Measurements from ENCODE around the gene NEB. TPM values are rescaled to one million over a fixed set of nuclear protein-coding genes. Genes with fewer than 3 reads are reported as not detected.

NEB gene
- polyA plus RNA-seq, 2 of the 4 experiments (the other 2 are of a cell fraction) = 0.67 to 4.4 TPM

GRCh38 chr2:151762694-151763093 lies 28.4 kb upstream of the NEB start:
- POLR2A ChIA-PET = no interaction called here
- CTCF ChIA-PET = no interaction called here
- no peak overlapping the region for H3K4me2 ChIP-seq
- no peak for FAIRE-seq
- H3K4me1 ChIP-seq = peaks cover 5% of the 10 kb centered on the region; the same call in 2 of the 3 replicates
- no peak for DNase-seq (ENCODE audit: low read depth in 1 of 2, low spot score in 1 of 2)
- no peak for TF ChIP-seq MAX (IDR thresholded peaks at IDR 0.05)
- TF ChIP-seq HOXB13 (CRISPR knock-in tag; IDR thresholded peaks at IDR 0.05; ENCODE audit: low read depth) = no peak
- no peak for TF ChIP-seq ZC3H11A (IDR thresholded peaks at IDR 0.05)
- TF ChIP-seq RAD21 (conservative IDR thresholded peaks at IDR 0.05 in 1 of 2, IDR thresholded peaks at IDR 0.05 in 1 of 2) = no peak
- no peak for TF ChIP-seq MAZ (IDR thresholded peaks at IDR 0.05; ENCODE audit: borderline replicate concordance, low read depth, low read length)
- TF ChIP-seq, protein P1, sequence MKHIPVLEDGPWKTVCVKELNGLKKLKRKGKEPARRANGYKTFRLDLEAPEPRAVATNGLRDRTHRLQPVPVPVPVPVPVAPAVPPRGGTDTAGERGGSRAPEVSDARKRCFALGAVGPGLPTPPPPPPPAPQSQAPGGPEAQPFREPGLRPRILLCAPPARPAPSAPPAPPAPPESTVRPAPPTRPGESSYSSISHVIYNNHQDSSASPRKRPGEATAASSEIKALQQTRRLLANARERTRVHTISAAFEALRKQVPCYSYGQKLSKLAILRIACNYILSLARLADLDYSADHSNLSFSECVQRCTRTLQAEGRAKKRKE (CRISPR knock-in tag; IDR thresholded peaks at IDR 0.05; ENCODE audit: low read depth) = no peak
- no peak for TF ChIP-seq GATA3 (IDR thresholded peaks at IDR 0.05; ENCODE audit: borderline replicate concordance)
- TF ChIP-seq EHMT2 (IDR thresholded peaks at IDR 0.05; ENCODE audit: low read depth) = no peak
- no peak for TF ChIP-seq CTCF (IDR thresholded peaks at IDR 0.05)
- TF ChIP-seq RFX5 (IDR thresholded peaks at IDR 0.05) = no peak
- H3K4me3 ChIP-seq = no peak overlapping the region
- no peaks in the 10 kb centered on the region for H3K9me3 ChIP-seq
- WGBS (ENCODE audit: missing lambda C conversion rate) = 60% methylated on average over 3 of the region's 3 CpGs
- no peak overlapping the region for H3K27ac ChIP-seq
- ATAC-seq = no peak

DNA sequence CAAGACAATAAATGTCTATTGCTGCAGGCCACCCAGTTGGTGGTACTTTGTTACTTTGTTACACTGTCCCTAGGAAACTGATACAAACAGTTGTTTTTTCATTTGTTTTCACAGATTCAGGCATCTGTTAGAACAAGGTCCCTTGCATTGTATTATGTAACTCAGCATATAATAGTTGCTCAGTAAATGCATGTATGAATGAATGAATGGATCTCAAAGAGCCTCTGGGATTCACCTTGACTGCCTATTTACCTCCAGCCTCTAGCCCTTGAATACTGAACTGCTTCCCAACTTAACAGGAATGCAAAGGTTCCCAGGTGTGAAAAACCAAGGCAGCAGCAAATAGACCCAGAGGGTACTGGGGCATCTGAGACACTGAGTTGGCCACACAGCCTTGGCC lies 27.4 kb upstream of the NEB start:
- ChIA-PET CTCF (no interaction called here), POLR2A (no interaction called here)
- no peak for FAIRE-seq
- H3K4me3 ChIP-seq = no peak overlapping the region
- no peak for DNase-seq (ENCODE audit: low read depth in 1 of 2, low spot score in 1 of 2)
- no peaks in the 10 kb centered on the region for H3K4me1 ChIP-seq
- no peak for ATAC-seq
- no peak overlapping the region for H3K4me2 ChIP-seq
- H3K27ac ChIP-seq = no peak overlapping the region
- no peaks in the 10 kb centered on the region for H3K9me3 ChIP-seq
- no peak for TF ChIP-seq CBX2 (IDR thresholded peaks at IDR 0.05; ENCODE audit: borderline replicate concordance, low read depth)
- TF ChIP-seq, protein P2, sequence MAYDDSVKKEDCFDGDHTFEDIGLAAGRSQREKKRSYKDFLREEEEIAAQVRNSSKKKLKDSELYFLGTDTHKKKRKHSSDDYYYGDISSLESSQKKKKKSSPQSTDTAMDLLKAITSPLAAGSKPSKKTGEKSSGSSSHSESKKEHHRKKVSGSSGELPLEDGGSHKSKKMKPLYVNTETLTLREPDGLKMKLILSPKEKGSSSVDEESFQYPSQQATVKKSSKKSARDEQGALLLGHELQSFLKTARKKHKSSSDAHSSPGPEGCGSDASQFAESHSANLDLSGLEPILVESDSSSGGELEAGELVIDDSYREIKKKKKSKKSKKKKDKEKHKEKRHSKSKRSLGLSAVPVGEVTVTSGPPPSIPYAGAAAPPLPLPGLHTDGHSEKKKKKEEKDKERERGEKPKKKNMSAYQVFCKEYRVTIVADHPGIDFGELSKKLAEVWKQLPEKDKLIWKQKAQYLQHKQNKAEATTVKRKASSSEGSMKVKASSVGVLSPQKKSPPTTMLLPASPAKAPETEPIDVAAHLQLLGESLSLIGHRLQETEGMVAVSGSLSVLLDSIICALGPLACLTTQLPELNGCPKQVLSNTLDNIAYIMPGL (CRISPR knock-in tag; IDR thresholded peaks at IDR 0.05; ENCODE audit: borderline replicate concordance) = no peak
- TF ChIP-seq, protein P1 (CRISPR knock-in tag; IDR thresholded peaks at IDR 0.05; ENCODE audit: low read depth) = no peak
- no peak for TF ChIP-seq RAD21 (conservative IDR thresholded peaks at IDR 0.05 in 1 of 2, IDR thresholded peaks at IDR 0.05 in 1 of 2)
- TF ChIP-seq CBX8 (IDR thresholded peaks at IDR 0.05) = no peak
- TF ChIP-seq FOSL2 (IDR thresholded peaks at IDR 0.05) = no peak
- TF ChIP-seq FOSL2 (CRISPR knock-in tag; IDR thresholded peaks at IDR 0.05) = no peak
- TF ChIP-seq, protein P3, sequence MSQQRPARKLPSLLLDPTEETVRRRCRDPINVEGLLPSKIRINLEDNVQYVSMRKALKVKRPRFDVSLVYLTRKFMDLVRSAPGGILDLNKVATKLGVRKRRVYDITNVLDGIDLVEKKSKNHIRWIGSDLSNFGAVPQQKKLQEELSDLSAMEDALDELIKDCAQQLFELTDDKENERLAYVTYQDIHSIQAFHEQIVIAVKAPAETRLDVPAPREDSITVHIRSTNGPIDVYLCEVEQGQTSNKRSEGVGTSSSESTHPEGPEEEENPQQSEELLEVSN (IDR thresholded peaks at IDR 0.05; ENCODE audit: borderline replicate concordance, low read depth) = no peak
- no peak for TF ChIP-seq MAX (IDR thresholded peaks at IDR 0.05)
- no peak for TF ChIP-seq FOSB (CRISPR knock-in tag; IDR thresholded peaks at IDR 0.05)
- no peak for TF ChIP-seq RFX5 (IDR thresholded peaks at IDR 0.05)
- no peak for TF ChIP-seq EHF (CRISPR knock-in tag; IDR thresholded peaks at IDR 0.05)
- no peak for TF ChIP-seq ZSCAN20 (CRISPR knock-in tag; IDR thresholded peaks at IDR 0.05)
- TF ChIP-seq, protein P4, sequence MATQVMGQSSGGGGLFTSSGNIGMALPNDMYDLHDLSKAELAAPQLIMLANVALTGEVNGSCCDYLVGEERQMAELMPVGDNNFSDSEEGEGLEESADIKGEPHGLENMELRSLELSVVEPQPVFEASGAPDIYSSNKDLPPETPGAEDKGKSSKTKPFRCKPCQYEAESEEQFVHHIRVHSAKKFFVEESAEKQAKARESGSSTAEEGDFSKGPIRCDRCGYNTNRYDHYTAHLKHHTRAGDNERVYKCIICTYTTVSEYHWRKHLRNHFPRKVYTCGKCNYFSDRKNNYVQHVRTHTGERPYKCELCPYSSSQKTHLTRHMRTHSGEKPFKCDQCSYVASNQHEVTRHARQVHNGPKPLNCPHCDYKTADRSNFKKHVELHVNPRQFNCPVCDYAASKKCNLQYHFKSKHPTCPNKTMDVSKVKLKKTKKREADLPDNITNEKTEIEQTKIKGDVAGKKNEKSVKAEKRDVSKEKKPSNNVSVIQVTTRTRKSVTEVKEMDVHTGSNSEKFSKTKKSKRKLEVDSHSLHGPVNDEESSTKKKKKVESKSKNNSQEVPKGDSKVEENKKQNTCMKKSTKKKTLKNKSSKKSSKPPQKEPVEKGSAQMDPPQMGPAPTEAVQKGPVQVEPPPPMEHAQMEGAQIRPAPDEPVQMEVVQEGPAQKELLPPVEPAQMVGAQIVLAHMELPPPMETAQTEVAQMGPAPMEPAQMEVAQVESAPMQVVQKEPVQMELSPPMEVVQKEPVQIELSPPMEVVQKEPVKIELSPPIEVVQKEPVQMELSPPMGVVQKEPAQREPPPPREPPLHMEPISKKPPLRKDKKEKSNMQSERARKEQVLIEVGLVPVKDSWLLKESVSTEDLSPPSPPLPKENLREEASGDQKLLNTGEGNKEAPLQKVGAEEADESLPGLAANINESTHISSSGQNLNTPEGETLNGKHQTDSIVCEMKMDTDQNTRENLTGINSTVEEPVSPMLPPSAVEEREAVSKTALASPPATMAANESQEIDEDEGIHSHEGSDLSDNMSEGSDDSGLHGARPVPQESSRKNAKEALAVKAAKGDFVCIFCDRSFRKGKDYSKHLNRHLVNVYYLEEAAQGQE (IDR thresholded peaks at IDR 0.05) = no peak
- no peak for TF ChIP-seq MAZ (IDR thresholded peaks at IDR 0.05; ENCODE audit: borderline replicate concordance, low read depth, low read length)
- no peak for TF ChIP-seq RNF2 (IDR thresholded peaks at IDR 0.05; ENCODE audit: borderline replicate concordance, low read depth)
- no peak for TF ChIP-seq ZNF302 (CRISPR knock-in tag; IDR thresholded peaks at IDR 0.05)
- TF ChIP-seq, protein P5, sequence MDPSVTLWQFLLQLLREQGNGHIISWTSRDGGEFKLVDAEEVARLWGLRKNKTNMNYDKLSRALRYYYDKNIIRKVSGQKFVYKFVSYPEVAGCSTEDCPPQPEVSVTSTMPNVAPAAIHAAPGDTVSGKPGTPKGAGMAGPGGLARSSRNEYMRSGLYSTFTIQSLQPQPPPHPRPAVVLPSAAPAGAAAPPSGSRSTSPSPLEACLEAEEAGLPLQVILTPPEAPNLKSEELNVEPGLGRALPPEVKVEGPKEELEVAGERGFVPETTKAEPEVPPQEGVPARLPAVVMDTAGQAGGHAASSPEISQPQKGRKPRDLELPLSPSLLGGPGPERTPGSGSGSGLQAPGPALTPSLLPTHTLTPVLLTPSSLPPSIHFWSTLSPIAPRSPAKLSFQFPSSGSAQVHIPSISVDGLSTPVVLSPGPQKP (IDR thresholded peaks at IDR 0.05; ENCODE audit: low read depth, low read length) = no peak
- no peak for TF ChIP-seq POLR2AphosphoS2 (conservative IDR thresholded peaks at IDR 0.05; ENCODE audit: low read length)
- TF ChIP-seq PHF8 (IDR thresholded peaks at IDR 0.05; ENCODE audit: borderline replicate concordance, low read depth) = no peak
